HEK293 (cell line): Measurements from ENCODE around the gene SPTLC1.

Experiments used
- CTCF ChIA-PET: fragments of 350-600 bp; formaldehyde crosslinking; extraction: SDS; loops from one replicate; lab custom pipeline; 2021; ENCODE audit warnings: antibody characterized with exemption; lab: Yijun Ruan, JAX
- POLR2A ChIA-PET: fragments of 300-600 bp; formaldehyde crosslinking; extraction: SDS; loops from one replicate; lab custom pipeline; 2020; ENCODE audit warnings: antibody characterized with exemption, inconsistent platforms; lab: Yijun Ruan, JAX
- H3K27ac ChIP-seq: fragments of 200-500 bp; sonication (Bioruptor generic); 2 replicates; pipeline ENCODE4 v1.5.1; 2014; ENCODE audit warnings: low read depth, low read length, control low read depth, inconsistent platforms; ENCODE audit errors: extremely low read depth
- H3K36me3 ChIP-seq, 2 experiments: fragments of 200-500 bp in 1 of 2; sonication (Bioruptor generic) in 1 of 2; 1 replicate in 1 of 2; 2 replicates in 1 of 2; pipeline ENCODE4 v1.5.1; 2014 to 2017; ENCODE audit warnings: inconsistent platforms in 2 of 2, low read length in 2 of 2; ENCODE audit not compliant: control insufficient read depth in 2 of 2, insufficient read depth in 1 of 2
- H3K4me1 ChIP-seq: fragments of 200-500 bp; sonication (Bioruptor generic); 2 replicates; pipeline ENCODE4 v1.5.1; 2014; ENCODE audit warnings: mild to moderate bottlenecking, low read length, inconsistent platforms; ENCODE audit not compliant: control insufficient read depth, insufficient read depth
- H3K4me3 ChIP-seq: 2 replicates; pipeline ENCODE4 v1.5.1; 2011; ENCODE audit warnings: low read depth, mild to moderate bottlenecking, control low read depth, low read length, moderate library complexity
- H3K9me3 ChIP-seq: fragments of 200-500 bp; sonication (Bioruptor generic); 2 replicates; pipeline ENCODE4 v1.5.1; 2014; ENCODE audit warnings: low read depth, low read length, inconsistent platforms; ENCODE audit not compliant: control insufficient read depth, insufficient read depth
- EGR2 ChIP-seq: fragments of 450-650 bp; formaldehyde crosslinking; IDR thresholded peaks from 2 replicates; pipeline ENCODE4 v1.5.1; 2016; ENCODE audit warnings: low read depth, missing biosample characterization, missing genetic modification characterization
- KLF16 ChIP-seq: fragments of 450-650 bp; formaldehyde crosslinking; IDR thresholded peaks from 2 replicates; pipeline ENCODE4 v1.5.1; 2017; ENCODE audit warnings: missing biosample characterization, missing genetic modification characterization
- REPIN1 ChIP-seq: fragments of 450-650 bp; formaldehyde crosslinking; IDR thresholded peaks from 2 replicates; pipeline ENCODE4 v1.5.1; 2017; ENCODE audit warnings: missing biosample characterization, missing genetic modification characterization, low read depth
- SALL2 ChIP-seq: fragments of 450-650 bp; formaldehyde crosslinking; IDR thresholded peaks from 2 replicates; pipeline ENCODE4 v1.5.0; 2017; ENCODE audit warnings: missing biosample characterization, mild to moderate bottlenecking, missing genetic modification characterization, borderline replicate concordance
- SP2 ChIP-seq: fragments of 450-650 bp; formaldehyde crosslinking; IDR thresholded peaks from 2 replicates; pipeline ENCODE4 v1.5.1; 2016; ENCODE audit warnings: missing biosample characterization, missing genetic modification characterization
- ZBTB48 ChIP-seq: fragments of 450-650 bp; formaldehyde crosslinking; IDR thresholded peaks from 2 replicates; pipeline ENCODE4 v1.5.1; 2016; ENCODE audit warnings: missing biosample characterization, missing genetic modification characterization
- ZEB2 ChIP-seq: fragments of 450-650 bp; formaldehyde crosslinking; IDR thresholded peaks from 2 replicates; pipeline ENCODE4 v1.5.1; 2016; ENCODE audit warnings: missing biosample characterization, missing genetic modification characterization
- ZNF140 ChIP-seq: fragments of 450-650 bp; formaldehyde crosslinking; IDR thresholded peaks from 2 replicates; pipeline ENCODE4 v1.5.1; 2016; ENCODE audit warnings: missing biosample characterization, missing genetic modification characterization
- ZNF155 ChIP-seq: fragments of 450-650 bp; formaldehyde crosslinking; IDR thresholded peaks from 2 replicates; pipeline ENCODE4 v1.5.1; 2016; ENCODE audit warnings: missing biosample characterization, missing genetic modification characterization
- ZNF221 ChIP-seq: fragments of 450-650 bp; formaldehyde crosslinking; IDR thresholded peaks from 2 replicates; pipeline ENCODE4 v1.5.1; 2017; ENCODE audit warnings: missing biosample characterization, missing genetic modification characterization, borderline replicate concordance
- ZNF423 ChIP-seq: fragments of 450-650 bp; formaldehyde crosslinking; IDR thresholded peaks from 2 replicates; pipeline ENCODE4 v1.5.1; 2016; ENCODE audit warnings: missing biosample characterization, missing genetic modification characterization
- ZNF473 ChIP-seq: fragments of 450-650 bp; formaldehyde crosslinking; IDR thresholded peaks from 2 replicates; pipeline ENCODE4 v1.5.1; 2017; ENCODE audit warnings: missing biosample characterization, missing genetic modification characterization
- ZNF624 ChIP-seq: fragments of 450-650 bp; formaldehyde crosslinking; IDR thresholded peaks from 2 replicates; pipeline ENCODE4 v1.5.1; 2017; ENCODE audit warnings: missing biosample characterization, missing genetic modification characterization
- TF ChIP-seq, protein P1 (sequence below): fragments of 450-650 bp; formaldehyde crosslinking; IDR thresholded peaks from 2 replicates; pipeline ENCODE4 v1.5.0; 2017; ENCODE audit warnings: missing biosample characterization, missing genetic modification characterization, borderline replicate concordance
- TF ChIP-seq, protein P2 (sequence below): fragments of 450-650 bp; formaldehyde crosslinking; conservative IDR thresholded peaks from 2 replicates; pipeline ENCODE4 v1.5.1; 2016; ENCODE audit warnings: low read depth, missing biosample characterization, missing genetic modification characterization
- TF ChIP-seq, protein P3 (sequence below): fragments of 450-650 bp; formaldehyde crosslinking; IDR thresholded peaks from 2 replicates; pipeline ENCODE4 v1.5.1; 2016; ENCODE audit warnings: missing biosample characterization, missing genetic modification characterization
- TF ChIP-seq, protein P4 (sequence below): fragments of 450-650 bp; formaldehyde crosslinking; IDR thresholded peaks from 2 replicates; pipeline ENCODE4 v1.5.1; 2016; ENCODE audit warnings: missing biosample characterization, missing genetic modification characterization, borderline replicate concordance
- TF ChIP-seq, protein P5 (sequence below): fragments of 450-650 bp; formaldehyde crosslinking; optimal IDR thresholded peaks from 2 replicates; pipeline ENCODE3; 2016; ENCODE audit warnings: missing biosample characterization, mild to moderate bottlenecking, missing genetic modification characterization

Gene SPTLC1

DNA sequence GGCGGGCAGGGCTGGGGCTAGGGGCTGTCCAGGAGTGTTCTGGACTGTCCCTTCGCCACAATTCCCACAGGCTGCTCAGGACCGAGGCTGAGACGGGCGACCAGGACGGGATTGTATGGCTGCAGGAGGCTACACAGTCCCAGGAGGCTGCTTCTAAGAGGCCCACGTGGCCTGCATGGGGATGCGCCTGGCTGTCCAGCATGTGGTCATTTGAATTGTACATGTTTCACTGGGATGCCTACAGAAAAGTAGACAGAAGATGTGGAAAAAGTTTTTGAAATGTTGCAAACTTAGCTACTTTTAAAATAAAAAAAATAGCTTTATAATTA lies 32.6 kb upstream of the SPTLC1 start (continued):
- TF ChIP-seq, protein P1, sequence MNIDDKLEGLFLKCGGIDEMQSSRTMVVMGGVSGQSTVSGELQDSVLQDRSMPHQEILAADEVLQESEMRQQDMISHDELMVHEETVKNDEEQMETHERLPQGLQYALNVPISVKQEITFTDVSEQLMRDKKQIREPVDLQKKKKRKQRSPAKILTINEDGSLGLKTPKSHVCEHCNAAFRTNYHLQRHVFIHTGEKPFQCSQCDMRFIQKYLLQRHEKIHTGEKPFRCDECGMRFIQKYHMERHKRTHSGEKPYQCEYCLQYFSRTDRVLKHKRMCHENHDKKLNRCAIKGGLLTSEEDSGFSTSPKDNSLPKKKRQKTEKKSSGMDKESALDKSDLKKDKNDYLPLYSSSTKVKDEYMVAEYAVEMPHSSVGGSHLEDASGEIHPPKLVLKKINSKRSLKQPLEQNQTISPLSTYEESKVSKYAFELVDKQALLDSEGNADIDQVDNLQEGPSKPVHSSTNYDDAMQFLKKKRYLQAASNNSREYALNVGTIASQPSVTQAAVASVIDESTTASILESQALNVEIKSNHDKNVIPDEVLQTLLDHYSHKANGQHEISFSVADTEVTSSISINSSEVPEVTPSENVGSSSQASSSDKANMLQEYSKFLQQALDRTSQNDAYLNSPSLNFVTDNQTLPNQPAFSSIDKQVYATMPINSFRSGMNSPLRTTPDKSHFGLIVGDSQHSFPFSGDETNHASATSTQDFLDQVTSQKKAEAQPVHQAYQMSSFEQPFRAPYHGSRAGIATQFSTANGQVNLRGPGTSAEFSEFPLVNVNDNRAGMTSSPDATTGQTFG (tag by site-specific recombination): no peak
- TF ChIP-seq SALL2: no peak
- TF ChIP-seq, protein P2, sequence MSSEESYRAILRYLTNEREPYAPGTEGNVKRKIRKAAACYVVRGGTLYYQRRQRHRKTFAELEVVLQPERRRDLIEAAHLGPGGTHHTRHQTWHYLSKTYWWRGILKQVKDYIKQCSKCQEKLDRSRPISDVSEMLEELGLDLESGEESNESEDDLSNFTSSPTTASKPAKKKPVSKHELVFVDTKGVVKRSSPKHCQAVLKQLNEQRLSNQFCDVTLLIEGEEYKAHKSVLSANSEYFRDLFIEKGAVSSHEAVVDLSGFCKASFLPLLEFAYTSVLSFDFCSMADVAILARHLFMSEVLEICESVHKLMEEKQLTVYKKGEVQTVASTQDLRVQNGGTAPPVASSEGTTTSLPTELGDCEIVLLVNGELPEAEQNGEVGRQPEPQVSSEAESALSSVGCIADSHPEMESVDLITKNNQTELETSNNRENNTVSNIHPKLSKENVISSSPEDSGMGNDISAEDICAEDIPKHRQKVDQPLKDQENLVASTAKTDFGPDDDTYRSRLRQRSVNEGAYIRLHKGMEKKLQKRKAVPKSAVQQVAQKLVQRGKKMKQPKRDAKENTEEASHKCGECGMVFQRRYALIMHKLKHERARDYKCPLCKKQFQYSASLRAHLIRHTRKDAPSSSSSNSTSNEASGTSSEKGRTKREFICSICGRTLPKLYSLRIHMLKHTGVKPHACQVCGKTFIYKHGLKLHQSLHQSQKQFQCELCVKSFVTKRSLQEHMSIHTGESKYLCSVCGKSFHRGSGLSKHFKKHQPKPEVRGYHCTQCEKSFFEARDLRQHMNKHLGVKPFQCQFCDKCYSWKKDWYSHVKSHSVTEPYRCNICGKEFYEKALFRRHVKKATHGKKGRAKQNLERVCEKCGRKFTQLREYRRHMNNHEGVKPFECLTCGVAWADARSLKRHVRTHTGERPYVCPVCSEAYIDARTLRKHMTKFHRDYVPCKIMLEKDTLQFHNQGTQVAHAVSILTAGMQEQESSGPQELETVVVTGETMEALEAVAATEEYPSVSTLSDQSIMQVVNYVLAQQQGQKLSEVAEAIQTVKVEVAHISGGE: no peak
- TF ChIP-seq EGR2: no peak
- no peak for TF ChIP-seq ZNF221 (tag by site-specific recombination)
- TF ChIP-seq, protein P3, sequence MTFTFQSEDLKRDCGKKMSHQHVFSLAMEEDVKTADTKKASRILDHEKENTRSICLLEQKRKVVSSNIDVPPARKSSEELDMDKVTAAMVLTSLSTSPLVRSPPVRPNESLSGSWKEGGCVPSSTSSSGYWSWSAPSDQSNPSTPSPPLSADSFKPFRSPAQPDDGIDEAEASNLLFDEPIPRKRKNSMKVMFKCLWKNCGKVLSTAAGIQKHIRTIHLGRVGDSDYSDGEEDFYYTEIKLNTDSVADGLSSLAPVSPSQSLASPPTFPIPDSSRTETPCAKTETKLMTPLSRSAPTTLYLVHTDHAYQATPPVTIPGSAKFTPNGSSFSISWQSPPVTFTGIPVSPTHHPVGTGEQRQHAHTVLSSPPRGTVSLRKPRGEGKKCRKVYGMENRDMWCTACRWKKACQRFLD (tag by site-specific recombination): no peak

DNA sequence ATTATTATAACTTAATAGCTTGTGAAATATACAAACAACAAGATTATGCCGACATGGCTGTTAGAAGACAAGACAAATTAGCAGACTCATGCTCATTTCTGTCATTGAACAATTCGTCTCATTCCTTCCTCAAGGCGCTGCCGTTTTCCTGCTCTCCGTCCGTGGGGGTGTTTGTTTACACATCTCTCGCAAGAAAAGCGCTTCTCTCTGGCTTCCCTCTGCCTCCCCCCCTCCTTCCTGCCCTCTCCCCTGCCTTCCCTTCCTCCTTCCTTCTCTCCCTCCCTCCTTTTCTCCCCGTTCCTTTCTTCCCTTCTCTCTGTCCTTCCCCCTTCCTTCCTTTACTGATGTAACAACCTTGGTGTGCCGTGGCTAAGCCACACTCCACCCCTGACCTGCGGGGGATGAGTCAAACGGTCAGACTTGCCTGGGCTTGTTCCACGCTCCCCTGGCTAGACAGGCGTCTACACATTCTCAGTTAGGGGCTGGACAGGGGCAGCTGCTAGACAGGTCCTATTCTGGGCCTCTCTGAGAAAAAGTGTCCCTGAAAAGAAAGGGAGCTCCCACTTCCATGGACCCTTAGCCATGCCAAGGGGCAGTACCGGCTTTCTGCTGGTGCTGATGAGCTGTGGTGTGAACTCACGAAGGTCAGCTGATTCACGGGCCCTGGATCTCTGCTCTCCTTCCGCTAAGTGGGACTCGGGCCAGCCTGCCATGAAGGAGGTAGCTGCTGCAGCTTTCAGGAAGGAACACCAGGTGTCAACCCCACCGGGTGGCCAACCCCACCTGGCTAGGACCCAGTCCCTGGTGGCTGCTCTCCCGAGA lies 32.0 kb upstream of the SPTLC1 start:
- peaks cover 7% of the 10 kb centered on the region; the same call in 1 of the 2 replicates for H3K4me1 ChIP-seq
- H3K4me3 ChIP-seq: no peak overlapping the region
- H3K27ac ChIP-seq: peak overlapping the region; percentile 66
- H3K9me3 ChIP-seq: no peaks in the 10 kb centered on the region
- CTCF ChIA-PET: interaction anchor here (0.6 to 5.7 kb wide), 7 partner anchors 8 to 1250 kb away, joined by 3 to 42 read pairs (median 4); no protein-coding TSS in a partner anchor
- POLR2A ChIA-PET: interaction anchor here (1.1 kb wide), 1 partner anchor 25 kb away, joined by 3 read pairs; no protein-coding TSS in a partner anchor
- H3K36me3 ChIP-seq: no peaks in the 10 kb centered on the region
- TF ChIP-seq, protein P1 (tag by site-specific recombination): no peak
- TF ChIP-seq ZNF423 (tag by site-specific recombination): no peak
- TF ChIP-seq ZNF473 (tag by site-specific recombination): no peak
- TF ChIP-seq, protein P4, sequence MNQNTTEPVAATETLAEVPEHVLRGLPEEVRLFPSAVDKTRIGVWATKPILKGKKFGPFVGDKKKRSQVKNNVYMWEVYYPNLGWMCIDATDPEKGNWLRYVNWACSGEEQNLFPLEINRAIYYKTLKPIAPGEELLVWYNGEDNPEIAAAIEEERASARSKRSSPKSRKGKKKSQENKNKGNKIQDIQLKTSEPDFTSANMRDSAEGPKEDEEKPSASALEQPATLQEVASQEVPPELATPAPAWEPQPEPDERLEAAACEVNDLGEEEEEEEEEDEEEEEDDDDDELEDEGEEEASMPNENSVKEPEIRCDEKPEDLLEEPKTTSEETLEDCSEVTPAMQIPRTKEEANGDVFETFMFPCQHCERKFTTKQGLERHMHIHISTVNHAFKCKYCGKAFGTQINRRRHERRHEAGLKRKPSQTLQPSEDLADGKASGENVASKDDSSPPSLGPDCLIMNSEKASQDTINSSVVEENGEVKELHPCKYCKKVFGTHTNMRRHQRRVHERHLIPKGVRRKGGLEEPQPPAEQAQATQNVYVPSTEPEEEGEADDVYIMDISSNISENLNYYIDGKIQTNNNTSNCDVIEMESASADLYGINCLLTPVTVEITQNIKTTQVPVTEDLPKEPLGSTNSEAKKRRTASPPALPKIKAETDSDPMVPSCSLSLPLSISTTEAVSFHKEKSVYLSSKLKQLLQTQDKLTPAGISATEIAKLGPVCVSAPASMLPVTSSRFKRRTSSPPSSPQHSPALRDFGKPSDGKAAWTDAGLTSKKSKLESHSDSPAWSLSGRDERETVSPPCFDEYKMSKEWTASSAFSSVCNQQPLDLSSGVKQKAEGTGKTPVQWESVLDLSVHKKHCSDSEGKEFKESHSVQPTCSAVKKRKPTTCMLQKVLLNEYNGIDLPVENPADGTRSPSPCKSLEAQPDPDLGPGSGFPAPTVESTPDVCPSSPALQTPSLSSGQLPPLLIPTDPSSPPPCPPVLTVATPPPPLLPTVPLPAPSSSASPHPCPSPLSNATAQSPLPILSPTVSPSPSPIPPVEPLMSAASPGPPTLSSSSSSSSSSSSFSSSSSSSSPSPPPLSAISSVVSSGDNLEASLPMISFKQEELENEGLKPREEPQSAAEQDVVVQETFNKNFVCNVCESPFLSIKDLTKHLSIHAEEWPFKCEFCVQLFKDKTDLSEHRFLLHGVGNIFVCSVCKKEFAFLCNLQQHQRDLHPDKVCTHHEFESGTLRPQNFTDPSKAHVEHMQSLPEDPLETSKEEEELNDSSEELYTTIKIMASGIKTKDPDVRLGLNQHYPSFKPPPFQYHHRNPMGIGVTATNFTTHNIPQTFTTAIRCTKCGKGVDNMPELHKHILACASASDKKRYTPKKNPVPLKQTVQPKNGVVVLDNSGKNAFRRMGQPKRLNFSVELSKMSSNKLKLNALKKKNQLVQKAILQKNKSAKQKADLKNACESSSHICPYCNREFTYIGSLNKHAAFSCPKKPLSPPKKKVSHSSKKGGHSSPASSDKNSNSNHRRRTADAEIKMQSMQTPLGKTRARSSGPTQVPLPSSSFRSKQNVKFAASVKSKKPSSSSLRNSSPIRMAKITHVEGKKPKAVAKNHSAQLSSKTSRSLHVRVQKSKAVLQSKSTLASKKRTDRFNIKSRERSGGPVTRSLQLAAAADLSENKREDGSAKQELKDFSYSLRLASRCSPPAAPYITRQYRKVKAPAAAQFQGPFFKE: no peak
- peak; percentile 77 for TF ChIP-seq ZEB2 (tag by site-specific recombination)
- TF ChIP-seq ZNF624 (tag by site-specific recombination): no peak
- TF ChIP-seq, protein P5, sequence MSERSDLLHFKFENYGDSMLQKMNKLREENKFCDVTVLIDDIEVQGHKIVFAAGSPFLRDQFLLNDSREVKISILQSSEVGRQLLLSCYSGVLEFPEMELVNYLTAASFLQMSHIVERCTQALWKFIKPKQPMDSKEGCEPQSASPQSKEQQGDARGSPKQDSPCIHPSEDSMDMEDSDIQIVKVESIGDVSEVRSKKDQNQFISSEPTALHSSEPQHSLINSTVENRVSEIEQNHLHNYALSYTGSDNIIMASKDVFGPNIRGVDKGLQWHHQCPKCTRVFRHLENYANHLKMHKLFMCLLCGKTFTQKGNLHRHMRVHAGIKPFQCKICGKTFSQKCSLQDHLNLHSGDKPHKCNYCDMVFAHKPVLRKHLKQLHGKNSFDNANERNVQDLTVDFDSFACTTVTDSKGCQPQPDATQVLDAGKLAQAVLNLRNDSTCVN (tag by site-specific recombination): no peak
- 0 out of 2 replicates have a peak, but pooled peaks have one; percentile 33 for TF ChIP-seq ZNF155 (tag by site-specific recombination)
- TF ChIP-seq ZNF140 (tag by site-specific recombination): no peak
- TF ChIP-seq REPIN1: no peak
- TF ChIP-seq KLF16: no peak
- peak; percentile 97 for TF ChIP-seq ZBTB48
- no peak for TF ChIP-seq SP2 (tag by site-specific recombination)
